Activated CD8-positive, alpha-beta memory T cell treated with anti-CD3 and anti-CD28 coated beads, Interleukin-2, amount 50 U/mL, for 4 hours (primary cell): ENCODE results near the gene FBXO41.

Experiments used
- DNase-seq: peaks from one replicate; pipeline ENCODE4 v3.0.0-alpha.2; 2020

FBXO41 gene

GRCh38 chr2:73208258-73208657 lies 76.0 kb downstream of the FBXO41 start:
- no peak for DNase-seq

GRCh38 chr2:73205611-73206010 lies 78.7 kb downstream of the FBXO41 start:
- DNase-seq = no peak
